Measurements from ENCODE around the gene SPANXN4. TPM values are rescaled to one million over a fixed set of nuclear protein-coding genes. Genes with fewer than 3 reads are reported as not detected.

SPANXN4 gene
- total and polyA plus RNA-seq, 9 of the 15 experiments (the other 6 are each of a cell fraction or from before 2014, with no cell fraction given), result not detected

- POLR2A ChIA-PET, result no interaction called here
- no peak for DNase-seq (ENCODE audit: extremely low read depth in 1 of 4, low spot score in 3 of 4)
- intact Hi-C loops (cut with micrococcal nuclease), result no loop called here
Observed at GRCh38 chrX:143002206-143002605, 23.5 kb upstream of the SPANXN4 start.

DNA sequence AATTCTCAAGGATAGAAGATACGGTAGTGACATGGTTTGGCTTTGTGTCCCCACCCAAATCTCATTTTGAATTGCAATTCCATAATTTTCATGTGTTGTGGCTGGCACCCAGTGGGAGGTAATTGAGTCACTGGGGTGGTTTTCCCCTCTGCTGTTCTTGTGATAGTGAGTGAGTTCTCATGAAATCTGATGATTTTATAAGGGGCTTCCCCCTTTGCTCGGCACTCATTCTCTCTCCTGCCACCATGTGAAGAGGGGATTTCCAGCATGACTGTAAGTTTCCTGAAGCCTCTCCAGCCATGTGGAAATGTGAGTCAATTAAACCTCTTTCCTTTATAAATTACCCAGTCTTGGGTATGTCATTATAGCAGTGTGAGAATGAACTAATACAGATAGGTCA lies 8.5 kb upstream of the SPANXN4 start:
- no peaks in the 10 kb centered on the region for H3K9me1 ChIP-seq (ENCODE audit: control insufficient read depth, insufficient read depth, low read length)
- 14% methylated on average over 1 of the region's 2 CpGs for WGBS (ENCODE audit: insufficient coverage, low coverage, missing lambda C conversion rate)
- in situ Hi-C loops (cut with MboI) (no loop called here), intact Hi-C loops (cut with micrococcal nuclease) (no loop called here)
- H3K4me1 ChIP-seq (replicated peaks in 1 of 2; ENCODE audit: control insufficient read depth in 2 of 2, insufficient read depth in 2 of 2, low read length in 2 of 2), result no peaks in the 10 kb centered on the region
- ATAC-seq (no peak), DNase-seq (ENCODE audit: extremely low read depth in 1 of 4, low spot score in 3 of 4) (no peak), FAIRE-seq (no peak)
- H2AFZ ChIP-seq (ENCODE audit: low read depth, low read length), result no peak overlapping the region
- no peaks in the 10 kb centered on the region for H4K20me1 ChIP-seq (replicated peaks; ENCODE audit: control insufficient read depth, insufficient read depth, low read length)
- no peaks in the 10 kb centered on the region for H3K9me3 ChIP-seq (replicated peaks; ENCODE audit: control insufficient read depth, insufficient read depth, low read depth, low read length)
- no peak overlapping the region for H3K9ac ChIP-seq (ENCODE audit: insufficient read depth in 1 of 2, low read depth in 2 of 2, low read length in 2 of 2)
- H3K36me3 ChIP-seq (ENCODE audit: control insufficient read depth, insufficient read depth, low read length), result no peaks in the 10 kb centered on the region
- no peaks in the 10 kb centered on the region for H3K79me2 ChIP-seq (ENCODE audit: control insufficient read depth, insufficient read depth, low read length)
- no peaks in the 10 kb centered on the region for H3K27me3 ChIP-seq (ENCODE audit: control insufficient read depth in 2 of 2, insufficient read depth in 2 of 2, low read length in 2 of 2)
- no peak overlapping the region for H3K4me2 ChIP-seq (ENCODE audit: insufficient read depth, low read length)
- POLR2A ChIA-PET, result no interaction called here
- no peak overlapping the region for H3K27ac ChIP-seq (ENCODE audit: extremely low read depth, low read depth, low read length)
- no TSS peak for BruUV-seq (replicated peaks)
- no peak overlapping the region for H3K4me3 ChIP-seq
- CTCF ChIA-PET (ENCODE audit: low intra/inter-chr PET ratio), result no interaction called here
- TF ChIP-seq HDAC3 (IDR thresholded peaks at IDR 0.05; ENCODE audit: borderline replicate concordance, partially characterized antibody) (no peak), KDM5B (IDR thresholded peaks at IDR 0.05; ENCODE audit: insufficient replicate concordance, low read depth, low read length) (no peak), STAT5B (CRISPR knock-in tag; IDR thresholded peaks at IDR 0.05) (no peak), SRF (CRISPR knock-in tag; IDR thresholded peaks at IDR 0.05) (no peak), HMGN3 (IDR thresholded peaks at IDR 0.05; ENCODE audit: borderline replicate concordance, extremely low read depth, insufficient read length, low read depth, low read length) (no peak)
- TF ChIP-seq, protein P1, sequence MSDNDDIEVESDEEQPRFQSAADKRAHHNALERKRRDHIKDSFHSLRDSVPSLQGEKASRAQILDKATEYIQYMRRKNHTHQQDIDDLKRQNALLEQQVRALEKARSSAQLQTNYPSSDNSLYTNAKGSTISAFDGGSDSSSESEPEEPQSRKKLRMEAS (CRISPR knock-in tag; IDR thresholded peaks at IDR 0.05), result no peak

More at GRCh38 chrX:143002206-143002605, 23.5 kb upstream of the SPANXN4 start:
- no peaks in the 10 kb centered on the region for H3K79me2 ChIP-seq (ENCODE audit: control insufficient read depth, insufficient read depth, low read length)
- no peaks in the 10 kb centered on the region for H4K20me1 ChIP-seq (replicated peaks; ENCODE audit: control insufficient read depth, insufficient read depth, low read length)
- H3K27me3 ChIP-seq (ENCODE audit: control insufficient read depth in 2 of 2, insufficient read depth in 2 of 2, low read length in 2 of 2), result no peaks in the 10 kb centered on the region
- no peak overlapping the region for H3K4me2 ChIP-seq (ENCODE audit: insufficient read depth, low read length)
- no peak overlapping the region for H3K4me3 ChIP-seq
- WGBS (ENCODE audit: insufficient coverage, low coverage, missing lambda C conversion rate), result 0% methylated on average over 2 of the region's 2 CpGs
- ATAC-seq (no peak), FAIRE-seq (no peak)
- no peaks in the 10 kb centered on the region for H3K9me1 ChIP-seq (ENCODE audit: control insufficient read depth, insufficient read depth, low read length)
- TF ChIP-seq RAD51 (IDR thresholded peaks at IDR 0.05; ENCODE audit: borderline replicate concordance, low read depth) (no peak), THRB (CRISPR knock-in tag; conservative IDR thresholded peaks at IDR 0.05) (no peak), RCOR1 (IDR thresholded peaks at IDR 0.05; ENCODE audit: borderline replicate concordance in 1 of 2, low read depth in 2 of 2, low read length in 2 of 2) (no peak), ETV5 (CRISPR knock-in tag; IDR thresholded peaks at IDR 0.05; ENCODE audit: low read depth) (no peak)
- H3K4me1 ChIP-seq (replicated peaks in 1 of 2; ENCODE audit: control insufficient read depth in 2 of 2, insufficient read depth in 2 of 2, low read length in 2 of 2), result no peaks in the 10 kb centered on the region
- no peaks in the 10 kb centered on the region for H3K9me3 ChIP-seq (replicated peaks; ENCODE audit: control insufficient read depth, insufficient read depth, low read depth, low read length)
- CTCF ChIA-PET (ENCODE audit: low intra/inter-chr PET ratio), result no interaction called here
- H2AFZ ChIP-seq (ENCODE audit: low read depth, low read length), result no peak overlapping the region
- in situ Hi-C loops (cut with MboI), result no loop called here
- BruUV-seq (replicated peaks), result no TSS peak
- no peaks in the 10 kb centered on the region for H3K36me3 ChIP-seq (ENCODE audit: control insufficient read depth, insufficient read depth, low read length)
- H3K9ac ChIP-seq (ENCODE audit: insufficient read depth in 1 of 2, low read depth in 2 of 2, low read length in 2 of 2), result no peak overlapping the region
- H3K27ac ChIP-seq (ENCODE audit: extremely low read depth, low read depth, low read length), result no peak overlapping the region

Measured in K562 (cell line).